Stimulated activated CD8-positive, alpha-beta memory T cell treated with anti-CD3 and anti-CD28 coated beads, Interleukin-12 subunit alpha, Interleukin-12 subunit beta, amount 100 ng/mL, for 4 hours (primary cell): Measurements from ENCODE around the gene GP5.

ENCODE experiments used
- DNase-seq: peaks from one replicate; pipeline ENCODE4 v3.0.0-alpha.2; 2020; ENCODE audit warnings: low read depth

The GP5 gene

GRCh38 chr3:194397757-194398312 is 1.2 kb downstream of the GP5 start:
- DNase-seq = no peak

GRCh38 chr3:194396859-194397756 is 2.0 kb downstream of the GP5 start:
- DNase-seq = no peak

DNA sequence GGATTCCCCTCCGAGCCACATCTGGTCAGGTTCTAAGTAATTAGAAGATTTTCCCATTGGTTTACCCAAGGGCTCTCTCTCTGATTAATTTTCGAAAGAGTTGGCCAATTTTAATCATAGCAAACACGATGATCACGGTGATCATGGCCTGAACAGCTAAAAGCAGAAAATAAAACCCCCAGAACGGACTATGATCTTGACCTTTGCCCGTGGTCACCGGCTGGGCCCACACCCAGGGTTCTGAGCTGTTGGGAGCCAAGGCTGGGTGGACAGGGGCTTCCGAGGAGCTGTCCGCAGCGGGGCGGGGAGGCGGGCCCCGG is 2.6 kb downstream of the GP5 start:
- no peak for DNase-seq

GRCh38 chr3:194395778-194396538 is 3.1 kb downstream of the GP5 start:
- peak; percentile 22 for DNase-seq

DNA sequence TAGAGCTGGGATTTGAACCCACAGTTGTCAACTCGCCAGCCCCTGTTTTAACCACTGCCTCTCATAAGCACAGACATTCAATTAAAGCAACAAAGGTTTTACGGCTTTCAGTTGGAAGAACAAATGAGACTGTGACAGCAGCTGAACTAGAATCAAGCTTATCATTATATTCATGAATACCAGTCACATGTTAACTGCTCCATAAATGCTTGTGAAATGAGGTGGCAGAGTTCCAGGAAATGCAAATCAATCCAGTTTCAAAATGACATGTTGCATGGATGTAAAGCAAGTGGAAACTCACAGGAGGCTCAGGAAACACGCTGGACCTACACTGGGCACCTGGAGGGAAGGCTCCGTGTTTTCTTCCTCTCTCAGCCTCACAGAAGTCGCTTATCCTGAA is 3.9 kb downstream of the GP5 start:
- no peak for DNase-seq

DNA sequence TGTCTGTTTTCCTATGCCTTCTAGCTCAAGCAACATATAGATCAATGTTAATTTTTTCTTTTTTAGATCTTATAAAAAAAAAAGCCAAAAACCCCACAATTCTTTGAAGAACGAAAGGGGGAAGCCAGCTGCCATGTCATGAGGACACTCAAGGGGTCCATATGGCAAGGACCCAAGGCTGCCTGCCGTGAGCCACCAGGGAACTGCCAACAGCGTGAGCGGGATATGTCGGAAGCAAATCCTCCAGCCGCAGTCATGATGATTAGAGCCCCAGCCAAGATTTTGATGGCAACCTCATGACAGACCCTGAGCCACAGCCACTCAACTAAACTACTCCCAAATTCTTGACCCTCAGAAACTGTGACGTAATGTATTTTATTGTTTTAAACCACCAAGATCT is 6.5 kb downstream of the GP5 start:
- DNase-seq = no peak

DNA sequence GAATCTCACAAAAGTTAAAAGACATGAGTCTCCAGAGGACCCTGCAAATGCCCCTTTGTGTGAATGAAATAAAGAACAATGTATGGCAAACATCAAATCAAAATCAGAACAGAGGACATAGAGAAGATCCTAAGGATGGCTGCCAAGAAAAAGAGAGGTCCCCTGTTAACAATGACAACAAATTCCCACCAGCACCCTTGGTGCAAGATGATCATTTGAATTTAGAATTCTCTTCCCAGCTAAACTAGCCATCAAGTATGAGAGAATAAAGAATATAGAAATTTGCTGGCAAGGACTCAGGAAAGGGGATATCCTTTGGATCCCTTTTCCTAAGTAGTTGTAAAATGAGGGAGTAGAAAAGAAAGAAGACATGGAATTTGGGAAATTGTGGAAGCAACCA is 8.2 kb downstream of the GP5 start:
- no peak for DNase-seq

GRCh38 chr3:194389269-194389668 is 9.8 kb downstream of the GP5 start:
- DNase-seq = no peak

GRCh38 chr3:194387926-194388418 is 11.1 kb downstream of the GP5 start:
- no peak for DNase-seq

GRCh38 chr3:194387276-194387675 is 11.8 kb downstream of the GP5 start:
- DNase-seq = no peak

DNA sequence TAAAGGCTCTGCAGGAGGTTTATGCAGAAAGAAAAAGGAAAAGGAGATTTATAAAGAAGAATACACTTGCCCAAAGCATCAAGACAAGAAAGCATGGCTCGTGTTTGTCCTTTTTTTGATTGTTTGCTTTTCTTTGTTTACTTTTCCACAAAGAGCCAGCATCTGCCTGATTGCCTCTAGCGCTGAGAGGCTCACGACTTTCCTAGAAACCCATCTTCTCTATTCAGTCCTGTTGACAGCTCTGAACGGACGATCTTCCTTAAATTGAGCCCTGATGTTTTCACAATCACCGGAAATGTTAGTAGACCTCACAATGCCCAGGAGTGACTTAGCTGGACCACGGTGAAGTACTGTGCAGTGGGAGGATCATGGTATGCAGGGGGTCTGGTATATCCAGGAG is 12.4 kb downstream of the GP5 start:
- no peak for DNase-seq

DNA sequence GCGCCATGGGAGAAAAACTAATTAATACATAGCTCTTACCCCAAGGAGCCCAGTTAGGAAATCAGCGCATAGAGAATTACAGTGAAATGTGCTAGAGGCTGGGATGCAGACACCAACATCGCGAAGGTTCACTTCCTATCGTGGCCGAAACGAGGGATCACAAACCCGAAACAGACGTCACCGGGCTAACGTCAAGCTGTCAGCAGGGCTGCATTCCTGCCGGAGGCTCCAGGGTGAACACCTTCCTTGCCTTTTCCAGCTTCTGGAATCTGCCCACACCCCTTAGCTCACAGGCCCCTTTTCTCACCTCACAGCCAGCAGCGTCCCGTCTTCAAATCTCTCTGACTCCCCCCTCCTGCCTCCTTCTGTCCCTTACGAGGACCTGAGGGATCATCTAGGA is 13.0 kb downstream of the GP5 start:
- DNase-seq = no peak

DNA sequence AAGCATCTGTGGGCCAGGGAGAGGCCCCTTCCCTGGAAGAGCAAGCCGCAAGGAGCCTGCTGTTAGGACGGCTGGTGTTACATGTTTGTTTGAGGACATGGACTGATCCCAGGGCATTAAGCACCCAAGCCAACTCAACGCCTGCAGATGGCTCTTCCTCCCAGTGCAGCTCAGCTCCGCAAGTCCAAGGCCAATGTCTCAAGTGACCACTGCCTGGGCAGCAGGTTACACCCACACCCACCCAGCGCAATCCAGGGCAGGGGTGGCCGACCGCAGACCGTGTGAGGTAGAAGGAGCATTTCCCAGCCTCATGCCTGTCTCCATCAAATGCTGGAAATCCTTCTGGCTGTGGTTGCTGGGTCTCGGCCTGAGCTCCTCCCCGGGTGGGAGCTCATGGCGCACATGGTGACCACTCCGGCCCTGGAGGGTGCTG is 14.5 kb downstream of the GP5 start:
- DNase-seq = no peak

GRCh38 chr3:194384156-194384555 is 14.9 kb downstream of the GP5 start:
- no peak for DNase-seq

DNA sequence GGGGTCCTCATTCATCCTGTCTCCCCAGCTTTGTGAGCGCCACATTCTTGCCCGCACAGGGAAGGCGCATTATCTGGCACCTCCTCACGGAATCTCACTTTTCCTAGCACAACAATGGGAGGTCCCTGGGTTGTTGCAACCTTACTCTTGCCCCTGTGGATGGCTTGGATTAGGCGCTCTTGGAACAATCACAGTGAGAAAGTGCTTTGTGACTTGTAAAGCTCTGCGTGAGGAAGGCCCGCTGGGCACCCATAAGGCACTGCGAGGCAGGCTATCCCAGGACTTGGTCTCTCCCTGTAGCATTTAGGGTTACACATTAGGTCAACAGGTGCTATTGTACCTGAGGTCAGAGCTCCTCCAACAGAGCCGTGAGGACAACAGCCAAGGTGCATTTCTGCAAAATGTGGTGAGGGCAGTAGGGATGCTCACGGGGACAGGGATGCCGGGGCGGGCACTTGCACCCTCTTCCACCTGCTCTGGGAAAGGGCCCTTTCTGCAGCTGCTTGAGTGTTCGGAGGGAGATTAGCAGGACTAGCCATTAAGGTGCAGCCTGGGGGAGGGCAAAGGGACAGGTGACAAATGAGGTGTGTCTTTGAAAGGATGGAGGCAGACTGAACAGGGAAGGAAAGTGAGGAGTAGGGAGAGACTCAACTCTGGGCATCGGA is 15.7 kb downstream of the GP5 start:
- DNase-seq = no peak

- no peak for DNase-seq
Measured at GRCh38 chr3:194382892-194383223, 16.2 kb downstream of the GP5 start.

DNA sequence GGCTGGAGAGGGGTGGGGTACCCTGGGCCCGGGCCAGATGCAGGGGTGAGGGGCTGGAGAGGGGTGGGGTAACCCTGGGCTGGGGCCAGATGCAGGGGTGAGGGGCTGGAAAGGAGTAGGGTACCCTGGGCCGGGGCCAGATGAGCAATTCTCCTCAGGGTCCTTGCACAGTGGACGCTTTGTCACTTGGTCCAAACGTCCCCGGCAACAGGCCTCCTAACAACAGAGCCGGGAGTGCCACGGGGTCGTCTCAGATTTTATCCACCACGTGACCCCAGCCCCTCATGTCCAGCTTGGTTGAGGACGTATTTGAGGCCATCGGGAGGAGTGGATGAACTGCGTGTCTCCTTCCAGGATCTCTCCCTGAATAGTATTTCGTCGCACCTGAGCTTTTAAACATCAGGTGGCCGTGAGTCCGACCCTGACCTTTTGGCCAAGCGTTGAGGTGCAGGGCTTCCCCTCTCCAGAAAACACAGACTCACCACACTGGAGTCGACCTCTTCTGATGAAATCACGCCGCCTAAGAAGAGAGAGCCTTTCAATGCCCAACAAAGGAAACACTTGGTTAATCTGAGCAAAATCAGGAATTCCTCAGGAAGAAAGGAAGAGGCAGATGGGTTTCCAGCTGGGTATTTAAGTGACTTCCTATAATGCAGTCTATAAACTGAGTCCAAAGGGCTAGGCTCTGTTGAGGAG is 16.7 kb downstream of the GP5 start:
- DNase-seq = no peak

DNA sequence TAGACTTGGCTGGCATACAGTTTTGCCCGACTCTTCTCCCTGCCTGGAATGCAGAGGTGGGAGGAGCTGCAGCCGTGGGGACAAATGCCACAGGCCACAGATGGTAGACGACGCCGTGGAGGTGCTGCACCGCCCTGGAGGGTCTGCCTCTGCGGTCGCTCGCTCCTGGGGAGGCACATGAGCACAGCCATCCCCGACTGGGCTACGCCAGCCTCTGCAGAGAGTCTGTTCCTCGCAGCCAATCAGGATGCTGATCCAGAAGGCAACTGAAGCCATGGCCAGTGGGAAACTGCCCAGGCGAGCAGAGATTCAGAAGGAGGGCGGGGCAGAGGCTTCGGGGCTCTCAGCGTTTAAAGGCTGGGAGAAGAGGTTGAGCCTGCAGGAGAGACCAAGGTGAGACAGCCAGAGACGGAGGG is 17.6 kb downstream of the GP5 start:
- DNase-seq = no peak

GRCh38 chr3:194380326-194380725 is 18.7 kb downstream of the GP5 start:
- DNase-seq = no peak

GRCh38 chr3:194379651-194380050 is 19.4 kb downstream of the GP5 start:
- DNase-seq = no peak

- no peak for DNase-seq
Measured at GRCh38 chr3:194379231-194379630, 19.8 kb downstream of the GP5 start.

GRCh38 chr3:194377708-194378107 is 21.4 kb downstream of the GP5 start:
- no peak for DNase-seq
